Cardiac fibroblast (primary cell): ENCODE measurements around the gene CPSF4L.

Source experiments
- DNase-seq, 2 donors: peaks; one replicate each; pipeline versions ENCODE4 v3.0.0 to v3.0.0-alpha.2; 2010; ENCODE audit warnings: low read depth in 2 of 2
- H3K4me3 ChIP-seq, 2 donors: replicated peaks in 1 of 2; 1 replicate in 1 of 2; 2 replicates in 1 of 2; pipeline ENCODE4 v1.5.1; 2011; ENCODE audit warnings: low read depth in 2 of 2, low read length in 2 of 2, mild to moderate bottlenecking in 2 of 2, moderate library complexity in 1 of 2
- TF ChIP-seq, protein P1 (sequence below): IDR thresholded peaks from one replicate; pipeline ENCODE4 v1.5.1; 2011; ENCODE audit warnings: low read depth, mild to moderate bottlenecking, low read length, inconsistent platforms

Gene CPSF4L

GRCh38 chr17:73205459-73205961, 56.2 kb downstream of the CPSF4L start:
- TF ChIP-seq, protein P1, sequence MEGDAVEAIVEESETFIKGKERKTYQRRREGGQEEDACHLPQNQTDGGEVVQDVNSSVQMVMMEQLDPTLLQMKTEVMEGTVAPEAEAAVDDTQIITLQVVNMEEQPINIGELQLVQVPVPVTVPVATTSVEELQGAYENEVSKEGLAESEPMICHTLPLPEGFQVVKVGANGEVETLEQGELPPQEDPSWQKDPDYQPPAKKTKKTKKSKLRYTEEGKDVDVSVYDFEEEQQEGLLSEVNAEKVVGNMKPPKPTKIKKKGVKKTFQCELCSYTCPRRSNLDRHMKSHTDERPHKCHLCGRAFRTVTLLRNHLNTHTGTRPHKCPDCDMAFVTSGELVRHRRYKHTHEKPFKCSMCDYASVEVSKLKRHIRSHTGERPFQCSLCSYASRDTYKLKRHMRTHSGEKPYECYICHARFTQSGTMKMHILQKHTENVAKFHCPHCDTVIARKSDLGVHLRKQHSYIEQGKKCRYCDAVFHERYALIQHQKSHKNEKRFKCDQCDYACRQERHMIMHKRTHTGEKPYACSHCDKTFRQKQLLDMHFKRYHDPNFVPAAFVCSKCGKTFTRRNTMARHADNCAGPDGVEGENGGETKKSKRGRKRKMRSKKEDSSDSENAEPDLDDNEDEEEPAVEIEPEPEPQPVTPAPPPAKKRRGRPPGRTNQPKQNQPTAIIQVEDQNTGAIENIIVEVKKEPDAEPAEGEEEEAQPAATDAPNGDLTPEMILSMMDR, result no peak
- no peak overlapping the region for H3K4me3 ChIP-seq
- no peak for DNase-seq

DNA sequence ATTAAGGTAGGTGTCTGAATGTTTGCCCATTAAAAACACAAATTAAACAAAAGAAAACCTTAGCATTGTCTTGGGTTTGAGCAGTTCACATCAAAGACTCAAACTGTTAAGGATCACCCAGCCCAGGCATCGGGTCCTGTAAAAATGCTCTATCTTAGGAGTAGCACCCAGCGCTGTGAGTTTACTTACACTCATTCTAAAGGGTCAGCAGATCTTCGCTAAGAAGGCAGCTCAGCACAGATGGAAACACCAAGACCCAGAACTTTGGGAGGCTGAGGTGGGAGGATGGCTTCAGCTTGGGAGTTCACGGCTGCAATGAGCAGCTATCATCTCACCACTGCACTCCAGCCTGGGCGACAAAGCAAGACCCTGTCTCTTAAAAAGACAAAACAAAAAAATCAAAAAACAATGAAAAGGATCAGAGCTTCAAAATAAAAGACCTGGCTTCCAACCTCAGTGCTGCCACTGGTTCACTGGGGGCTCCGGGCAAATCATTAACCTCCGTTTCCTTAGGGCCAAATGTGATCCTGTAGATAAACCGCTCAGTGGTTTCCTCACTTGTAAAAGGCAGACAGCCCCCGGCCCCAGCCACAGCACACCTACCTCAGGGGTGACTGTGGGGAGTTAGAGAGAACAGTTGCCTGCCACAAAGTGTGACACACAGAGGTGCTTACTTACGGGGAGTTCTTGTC, 57.7 kb downstream of the CPSF4L start:
- DNase-seq, result no peak
- TF ChIP-seq, protein P1, result no peak
- no peak overlapping the region for H3K4me3 ChIP-seq

- no peak overlapping the region for H3K4me3 ChIP-seq
- TF ChIP-seq, protein P1, result no peak
- DNase-seq, result peak in 1 of 2 donors; percentile 65
Measured at GRCh38 chr17:73203135-73203787, 58.4 kb downstream of the CPSF4L start.

DNA sequence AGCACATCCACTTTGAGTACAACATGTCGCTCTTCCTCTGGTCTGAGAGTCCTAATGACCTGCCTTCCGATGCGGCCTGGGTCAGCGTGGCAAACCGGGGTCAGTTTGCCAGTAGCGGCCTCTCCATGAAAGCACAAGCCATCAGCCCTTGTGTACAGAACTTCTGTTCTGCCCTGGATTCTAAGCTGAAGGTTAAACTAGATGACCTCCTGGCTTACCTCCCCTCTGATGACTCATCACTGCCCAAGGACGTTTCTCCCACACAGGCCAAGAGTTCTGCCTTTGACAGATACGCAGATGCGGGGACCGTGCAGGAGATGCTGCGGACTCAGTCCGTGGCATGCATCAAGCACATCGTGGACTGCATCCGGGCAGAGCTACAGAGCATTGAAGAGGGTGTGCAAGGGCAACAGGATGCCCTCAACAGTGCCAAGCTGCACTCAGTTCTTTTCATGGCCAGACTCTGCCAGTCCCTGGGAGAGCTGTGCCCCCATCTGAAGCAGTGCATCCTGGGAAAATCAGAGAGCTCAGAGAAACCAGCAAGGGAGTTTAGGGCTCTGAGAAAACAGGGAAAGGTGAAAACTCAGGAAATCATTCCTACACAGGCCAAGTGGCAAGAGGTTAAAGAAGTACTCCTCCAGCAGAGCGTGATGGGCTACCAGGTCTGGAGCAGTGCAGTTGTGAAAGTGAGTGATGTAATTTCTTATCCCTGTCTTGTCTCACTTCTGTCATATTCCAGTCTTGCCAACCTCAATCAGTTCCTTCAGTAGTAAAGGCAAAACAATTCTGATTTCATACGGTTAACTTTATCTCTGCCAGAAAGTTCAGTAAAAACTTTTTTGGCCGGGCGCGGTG, 60.2 kb downstream of the CPSF4L start:
- no peak for DNase-seq
- TF ChIP-seq, protein P1, result no peak

DNA sequence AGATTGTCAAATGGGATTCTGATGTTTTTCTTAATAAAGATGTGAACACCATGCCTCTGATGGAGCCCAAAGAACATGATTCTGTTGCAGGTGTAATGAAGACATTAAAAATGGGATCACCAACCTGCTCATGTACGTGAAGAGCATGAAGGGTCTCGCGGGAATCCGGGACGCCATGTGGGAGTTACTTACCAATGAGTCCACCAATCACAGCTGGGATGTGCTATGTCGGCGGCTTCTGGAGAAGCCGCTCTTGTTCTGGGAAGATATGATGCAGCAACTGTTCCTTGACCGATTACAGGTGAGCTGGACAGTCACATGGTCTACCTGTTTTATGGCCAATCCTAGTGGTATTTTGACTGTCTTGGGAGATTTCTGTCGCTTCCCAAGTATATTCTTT, 61.2 kb downstream of the CPSF4L start:
- TF ChIP-seq, protein P1, result no peak
- H3K4me3 ChIP-seq, result no peak overlapping the region
- no peak for DNase-seq

More for the DNA sequence above, 60.2 kb downstream of the CPSF4L start:
- no peak overlapping the region for H3K4me3 ChIP-seq

GRCh38 chr17:73199751-73200317, 61.8 kb downstream of the CPSF4L start:
- no peak for DNase-seq
- TF ChIP-seq, protein P1, result no peak
- no peak overlapping the region for H3K4me3 ChIP-seq
